HepG2 (cell line): ENCODE results near the gene SCARB2. TPM values are rescaled to one million over a fixed set of nuclear protein-coding genes. Genes with fewer than 3 reads are reported as not detected.
A peak's percentile ranks its signal among the peaks of the same experiment; 100 is the strongest.

Experiments
- ARID5B ChIP-seq: IDR thresholded peaks from 2 replicates; pipeline ENCODE4 v1.4.0; 2020; ENCODE audit warnings: mild to moderate bottlenecking, missing genetic modification reagents
- HOMEZ ChIP-seq: IDR thresholded peaks from 2 replicates; pipeline ENCODE4 v1.6.1; 2016; ENCODE audit warnings: low read depth
- RFX1 ChIP-seq: fragments of 450-650 bp; IDR thresholded peaks from 2 replicates; pipeline ENCODE4 v1.6.1; 2017
- SAP130 ChIP-seq: IDR thresholded peaks from 2 replicates; pipeline ENCODE4 v1.6.1; 2016; ENCODE audit warnings: low read depth
- TBX2 ChIP-seq: sonication (generic); formaldehyde crosslinking; IDR thresholded peaks from 2 replicates; pipeline ENCODE4 v1.5.0; 2020; ENCODE audit warnings: missing genetic modification reagents, mild to moderate bottlenecking, borderline replicate concordance
- TP53 ChIP-seq: sonication (generic); formaldehyde crosslinking; conservative IDR thresholded peaks from 2 replicates; pipeline ENCODE4 v1.4.0; 2020; ENCODE audit warnings: missing genetic modification reagents
- ZNF318 ChIP-seq: sonication (generic); formaldehyde crosslinking; IDR thresholded peaks from 2 replicates; pipeline ENCODE4 v1.4.0; 2020; ENCODE audit warnings: mild to moderate bottlenecking, missing genetic modification reagents
- polyA plus RNA-seq, 8 experiments: library from polyadenylated mRNA; depleted of rRNA in 3 of 8; stranded (reverse) in 7 of 8; unstranded in 1 of 8; fragments of >200 nt; fragmentation: Illumina TruSeq in 4 of 8; extraction: Trizol in 4 of 8; gene quantifications; 2 replicates each; pipeline versions ENCODE4 v1.2.1 to v1.2.3, GENCODE V29; 2011 to 2016; ENCODE audit warnings: low read depth in 4 of 8, missing spikeins in 1 of 8, mixed read lengths in 1 of 8; ENCODE audit not compliant: insufficient read depth in 1 of 8
- total RNA-seq, 5 experiments: library from RNA; depleted of rRNA; stranded (reverse); fragments of >200 nt; fragmentation: Illumina TruSeq; extraction: Trizol; gene quantifications; 2 replicates each; pipeline ENCODE4 v1.2.3, GENCODE V29; 2016; ENCODE audit warnings: low read depth in 1 of 5
- TF ChIP-seq, protein P1 (sequence below): sonication (generic); formaldehyde crosslinking; IDR thresholded peaks from 2 replicates; pipeline ENCODE4 v1.4.0; 2020; ENCODE audit warnings: missing genetic modification reagents

Gene SCARB2
- total and polyA plus RNA-seq, 2 of the 13 experiments (the other 11 are each of a cell fraction or from before 2014, with no cell fraction given): 40.6 to 43.4 TPM

DNA sequence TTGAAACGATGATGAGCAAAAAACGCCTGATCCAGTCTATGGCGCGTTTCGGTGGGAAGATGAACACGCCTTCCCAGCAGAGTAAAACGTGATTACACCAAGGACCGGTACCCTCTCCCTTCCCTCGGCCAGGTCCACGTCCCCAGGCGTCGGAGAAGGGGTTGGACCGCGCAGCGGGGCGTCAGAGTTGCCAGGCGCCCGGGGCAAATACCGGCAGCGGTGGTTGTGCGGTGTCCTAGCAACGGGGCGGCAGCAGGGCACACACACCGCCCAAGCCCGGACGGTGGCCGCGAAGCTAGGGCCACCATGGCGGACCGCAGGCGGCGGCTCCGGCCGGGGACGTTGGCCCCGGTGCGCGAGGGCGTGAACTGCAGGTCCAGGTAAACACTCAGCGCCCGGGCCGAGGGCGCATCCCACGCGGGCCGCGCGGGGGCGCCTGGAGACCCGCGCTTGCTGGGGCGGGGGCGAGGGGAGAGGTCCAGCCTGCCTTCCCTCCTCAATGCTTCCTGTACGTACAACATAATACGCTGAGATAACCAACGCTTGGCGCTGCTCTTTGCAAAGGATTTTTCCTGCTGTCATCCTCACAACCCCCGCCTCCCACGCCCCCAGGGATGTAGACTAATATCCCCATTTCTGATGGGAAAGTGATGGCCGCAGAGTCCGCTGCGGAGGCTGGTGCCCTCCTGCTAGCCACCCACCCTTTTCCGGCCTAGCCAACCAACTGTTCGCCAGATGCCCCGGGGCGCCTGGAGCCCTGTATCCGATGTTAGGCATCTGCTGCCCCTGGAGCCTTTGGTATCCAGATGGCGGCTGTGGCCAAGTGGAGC lies 38.0 kb upstream of the SCARB2 start, which contains the start of gene FAM47E (continued):
- TF ChIP-seq ARID5B (CRISPR knock-in tag) (peak; percentile 79), TBX2 (peak; percentile 85; the same call in 1 of the 2 replicates), ZNF318 (CRISPR knock-in tag) (no peak), RFX1 (peak; percentile 95), SAP130 (CRISPR knock-in tag) (peak; percentile 87), HOMEZ (CRISPR knock-in tag) (peak; percentile 38; the same call in 1 of the 2 replicates), TP53 (CRISPR knock-in tag) (no peak)
- TF ChIP-seq, protein P1, sequence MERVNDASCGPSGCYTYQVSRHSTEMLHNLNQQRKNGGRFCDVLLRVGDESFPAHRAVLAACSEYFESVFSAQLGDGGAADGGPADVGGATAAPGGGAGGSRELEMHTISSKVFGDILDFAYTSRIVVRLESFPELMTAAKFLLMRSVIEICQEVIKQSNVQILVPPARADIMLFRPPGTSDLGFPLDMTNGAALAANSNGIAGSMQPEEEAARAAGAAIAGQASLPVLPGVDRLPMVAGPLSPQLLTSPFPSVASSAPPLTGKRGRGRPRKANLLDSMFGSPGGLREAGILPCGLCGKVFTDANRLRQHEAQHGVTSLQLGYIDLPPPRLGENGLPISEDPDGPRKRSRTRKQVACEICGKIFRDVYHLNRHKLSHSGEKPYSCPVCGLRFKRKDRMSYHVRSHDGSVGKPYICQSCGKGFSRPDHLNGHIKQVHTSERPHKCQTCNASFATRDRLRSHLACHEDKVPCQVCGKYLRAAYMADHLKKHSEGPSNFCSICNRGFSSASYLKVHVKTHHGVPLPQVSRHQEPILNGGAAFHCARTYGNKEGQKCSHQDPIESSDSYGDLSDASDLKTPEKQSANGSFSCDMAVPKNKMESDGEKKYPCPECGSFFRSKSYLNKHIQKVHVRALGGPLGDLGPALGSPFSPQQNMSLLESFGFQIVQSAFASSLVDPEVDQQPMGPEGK: peak; percentile 71
